ENCODE results near the gene KIF5B.

DNA sequence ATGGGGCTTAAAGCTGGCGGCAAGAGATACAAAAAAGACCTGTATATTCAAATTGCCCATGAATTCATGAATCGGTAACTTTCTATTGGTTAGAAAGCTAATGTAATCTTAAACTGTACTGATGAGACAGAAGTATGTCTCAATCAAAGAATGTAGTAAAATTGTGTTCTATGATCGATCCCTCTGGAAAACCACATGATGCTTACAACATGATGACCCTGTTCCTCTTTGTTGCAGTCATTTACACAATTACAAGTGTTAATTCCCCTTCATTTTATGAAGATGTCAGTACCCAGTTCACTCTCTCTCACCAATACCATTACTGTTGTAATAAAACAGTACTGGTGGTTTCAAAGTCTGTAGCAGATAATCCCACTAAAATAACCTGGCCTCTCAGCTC lies 10.1 kb downstream of the KIF5B start:
- TF ChIP-seq, protein P1, sequence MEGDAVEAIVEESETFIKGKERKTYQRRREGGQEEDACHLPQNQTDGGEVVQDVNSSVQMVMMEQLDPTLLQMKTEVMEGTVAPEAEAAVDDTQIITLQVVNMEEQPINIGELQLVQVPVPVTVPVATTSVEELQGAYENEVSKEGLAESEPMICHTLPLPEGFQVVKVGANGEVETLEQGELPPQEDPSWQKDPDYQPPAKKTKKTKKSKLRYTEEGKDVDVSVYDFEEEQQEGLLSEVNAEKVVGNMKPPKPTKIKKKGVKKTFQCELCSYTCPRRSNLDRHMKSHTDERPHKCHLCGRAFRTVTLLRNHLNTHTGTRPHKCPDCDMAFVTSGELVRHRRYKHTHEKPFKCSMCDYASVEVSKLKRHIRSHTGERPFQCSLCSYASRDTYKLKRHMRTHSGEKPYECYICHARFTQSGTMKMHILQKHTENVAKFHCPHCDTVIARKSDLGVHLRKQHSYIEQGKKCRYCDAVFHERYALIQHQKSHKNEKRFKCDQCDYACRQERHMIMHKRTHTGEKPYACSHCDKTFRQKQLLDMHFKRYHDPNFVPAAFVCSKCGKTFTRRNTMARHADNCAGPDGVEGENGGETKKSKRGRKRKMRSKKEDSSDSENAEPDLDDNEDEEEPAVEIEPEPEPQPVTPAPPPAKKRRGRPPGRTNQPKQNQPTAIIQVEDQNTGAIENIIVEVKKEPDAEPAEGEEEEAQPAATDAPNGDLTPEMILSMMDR (IDR thresholded peaks at IDR 0.05; ENCODE audit: low read length) = no peak
- no peak for TF ChIP-seq EZH2 (IDR thresholded peaks at IDR 0.05; ENCODE audit: borderline replicate concordance, low read length)

Data from OCI-LY1 (cell line).